CD4-positive, alpha-beta T cell (primary cell): ENCODE results near the gene NPY2R. TPM values are rescaled to one million over a fixed set of nuclear protein-coding genes. Genes with fewer than 3 reads are reported as not detected.

Experiments used
- ATAC-seq: fragments of 200-7000 bp; cut with Tn5 transposase; one replicate; pipeline ENCODE4 v1.10.0; 2022; ENCODE audit warnings: mild to moderate bottlenecking; ENCODE audit not compliant: poor library complexity
- CTCF ChIA-PET: fragments of 350-600 bp; sonication (Branson Sonifier 250); formaldehyde crosslinking; loops from one replicate; lab custom pipeline; 2021; ENCODE audit warnings: antibody characterized with exemption, inconsistent platforms; lab: Charles Lee
- POLR2A ChIA-PET: fragments of 350-600 bp; sonication (Branson Sonifier 250); formaldehyde crosslinking; loops from one replicate; lab custom pipeline; 2021; ENCODE audit warnings: antibody characterized with exemption, inconsistent platforms; lab: Charles Lee
- DNase-seq, 14 experiments: peaks; one replicate each; pipeline ENCODE4 v3.0.0-alpha.2; 2013 to 2020; ENCODE audit warnings: mixed read lengths in 2 of 14
- H3K27ac ChIP-seq, 2 donors: one replicate each; pipeline versions ENCODE4 v1.5.1 to v1.7.0; 2013; ENCODE audit warnings: low read length in 2 of 2, low read depth in 1 of 2, mild to moderate bottlenecking in 1 of 2
- H3K27me3 ChIP-seq, 2 experiments: 1 replicate in 1 of 2; 2 replicates in 1 of 2; pipeline versions ENCODE4 v1.6.1 to v1.7.0; 2013; ENCODE audit warnings: low read length in 2 of 2, control low read depth in 1 of 2, mild to moderate bottlenecking in 1 of 2, moderate library complexity in 1 of 2; ENCODE audit not compliant: insufficient read depth in 2 of 2, control insufficient read depth in 1 of 2
- H3K36me3 ChIP-seq: one replicate; pipeline ENCODE4 v1.6.1; 2013; ENCODE audit warnings: low read length, control low read depth; ENCODE audit not compliant: insufficient read depth
- H3K4me1 ChIP-seq: one replicate; pipeline ENCODE4 v1.6.1; 2013; ENCODE audit warnings: low read length, control low read depth; ENCODE audit not compliant: insufficient read depth
- H3K4me3 ChIP-seq: one replicate; pipeline ENCODE4 v1.5.1; 2013; ENCODE audit warnings: mild to moderate bottlenecking, low read length, moderate library complexity
- H3K9me3 ChIP-seq, 2 experiments: 1 replicate in 1 of 2; 2 replicates in 1 of 2; pipeline versions ENCODE4 v1.6.1 to v1.7.0; 2013; ENCODE audit warnings: low read length in 2 of 2, mild to moderate bottlenecking in 2 of 2, control low read depth in 1 of 2, moderate library complexity in 1 of 2; ENCODE audit not compliant: control insufficient read depth in 1 of 2, insufficient read depth in 1 of 2
- H3K27ac Mint-ChIP-seq: one replicate; pipeline ENCODE4 v1.8.0; 2020; ENCODE audit warnings: mixed read lengths
- H3K27me3 Mint-ChIP-seq: one replicate; pipeline ENCODE4 v1.8.0; 2021; ENCODE audit warnings: mixed read lengths
- H3K36me3 Mint-ChIP-seq: one replicate; pipeline ENCODE4 v1.8.0; 2021; ENCODE audit warnings: low read depth, mixed read lengths
- H3K4me1 Mint-ChIP-seq: one replicate; pipeline ENCODE4 v1.8.0; 2021; ENCODE audit warnings: low read depth, mixed read lengths
- H3K4me3 Mint-ChIP-seq: one replicate; pipeline ENCODE4 v1.8.0; 2020; ENCODE audit warnings: mild to moderate bottlenecking, mixed read lengths
- H3K9me3 Mint-ChIP-seq: one replicate; pipeline ENCODE4 v1.8.0; 2020; ENCODE audit warnings: mixed read lengths
- CTCF ChIP-seq: fragments of 200-600 bp; IDR thresholded peaks from one replicate; pipeline ENCODE4 v1.8.0; 2022; ENCODE audit warnings: antibody characterized with exemption, mild to moderate bottlenecking
- intact Hi-C, 2 experiments: fragments of 100-400 bp; cut with DNase I in 1 of 2; cut with micrococcal nuclease in 1 of 2; formaldehyde crosslinking; loops; one replicate each; pipeline versions ENCODE4 v1.15.1 to v1.9.0; 2023 to 2025; cut with DNase I, micrococcal nuclease
- total RNA-seq, 174 experiments: library from RNA in 2 of 174; stranded (reverse) in 2 of 174; gene quantifications; one replicate each; pipeline ENCODE4 v1.2.3 and lab custom pipeline; 2021 to 2026

NPY2R gene
- total RNA-seq, 2 experiments from 2014 or later = not detected

- Mint-ChIP-seq H3K27me3 (no peaks in the 10 kb centered on the region), H3K9me3 (peaks cover 3% of the 10 kb centered on the region), H3K4me3 (no peak overlapping the region), H3K36me3 (no peaks in the 10 kb centered on the region), H3K27ac (no peak overlapping the region), H3K4me1 (no peaks in the 10 kb centered on the region)
- CTCF ChIA-PET = no interaction called here
- POLR2A ChIA-PET = no interaction called here
- Histone ChIP-seq H3K4me3 (no peak overlapping the region), H3K27ac (no peak overlapping the region), H3K9me3 (no peaks in the 10 kb centered on the region), H3K36me3 (no peaks in the 10 kb centered on the region), H3K4me1 (no peaks in the 10 kb centered on the region), H3K27me3 (no peaks in the 10 kb centered on the region)
- intact Hi-C loops = no loop called here
- DNase-seq (no peak), ATAC-seq (no peak)
- no peak for TF ChIP-seq CTCF
Observed at GRCh38 chr4:155179216-155179615, 29.2 kb upstream of the NPY2R start.

DNA sequence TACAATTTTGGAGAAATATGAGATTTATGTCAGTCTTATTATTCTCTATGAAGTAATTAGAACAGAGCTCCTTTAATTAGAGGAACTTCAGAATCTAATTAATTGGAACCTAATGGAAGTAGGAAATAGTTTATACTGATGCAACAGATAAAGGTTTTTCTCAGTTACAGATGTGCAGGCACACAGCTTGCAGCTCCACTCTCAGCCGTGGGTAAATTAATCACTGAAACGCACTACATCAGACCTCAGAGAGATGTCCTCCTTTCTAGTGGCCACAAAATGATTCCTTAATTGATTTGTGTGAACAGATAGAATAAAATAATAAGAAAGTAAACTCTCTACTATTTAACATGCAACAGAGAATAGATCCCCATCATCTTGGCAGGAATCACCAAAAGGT, 21.5 kb upstream of the NPY2R start:
- ChIA-PET POLR2A (no interaction called here), CTCF (no interaction called here)
- no peaks in the 10 kb centered on the region for H3K27me3 ChIP-seq
- H3K9me3 ChIP-seq = no peaks in the 10 kb centered on the region
- no peaks in the 10 kb centered on the region for H3K9me3 Mint-ChIP-seq
- H3K27ac ChIP-seq = no peak overlapping the region
- DNase-seq = no peak
- intact Hi-C loops = no loop called here
- no peak for TF ChIP-seq CTCF
- H3K36me3 ChIP-seq = no peaks in the 10 kb centered on the region
- no peak overlapping the region for H3K27ac Mint-ChIP-seq
- H3K4me3 ChIP-seq = no peak overlapping the region
- H3K4me1 Mint-ChIP-seq = no peaks in the 10 kb centered on the region
- no peak overlapping the region for H3K4me3 Mint-ChIP-seq
- no peak for ATAC-seq
- no peaks in the 10 kb centered on the region for H3K36me3 Mint-ChIP-seq
- H3K27me3 Mint-ChIP-seq = no peaks in the 10 kb centered on the region
- H3K4me1 ChIP-seq = no peaks in the 10 kb centered on the region

- H3K27ac Mint-ChIP-seq = no peak overlapping the region
- no peaks in the 10 kb centered on the region for H3K27me3 ChIP-seq
- no peaks in the 10 kb centered on the region for H3K4me1 Mint-ChIP-seq
- H3K27me3 Mint-ChIP-seq = no peaks in the 10 kb centered on the region
- no peak for ATAC-seq
- TF ChIP-seq CTCF = no peak
- no peak overlapping the region for H3K4me3 ChIP-seq
- CTCF ChIA-PET = no interaction called here
- H3K27ac ChIP-seq = no peak overlapping the region
- DNase-seq = no peak
- POLR2A ChIA-PET = no interaction called here
- intact Hi-C loops = no loop called here
- no peaks in the 10 kb centered on the region for H3K9me3 Mint-ChIP-seq
- H3K4me3 Mint-ChIP-seq = no peak overlapping the region
- H3K36me3 ChIP-seq = no peaks in the 10 kb centered on the region
- no peaks in the 10 kb centered on the region for H3K9me3 ChIP-seq
- no peaks in the 10 kb centered on the region for H3K36me3 Mint-ChIP-seq
- H3K4me1 ChIP-seq = no peaks in the 10 kb centered on the region
Observed at GRCh38 chr4:155187989-155188388, 20.4 kb upstream of the NPY2R start.
